Gastrocnemius medialis (tissue), 4 donors: ENCODE data around the gene RAPGEF2. TPM values are rescaled to one million over a fixed set of nuclear protein-coding genes. Genes with fewer than 3 reads are reported as not detected.

Experiments
- ATAC-seq, 2 donors: fragments of 150-250 bp; one replicate each; pipeline ENCODE4 v1.9.1; 2016
- DNase-seq, 2 donors: peaks; one replicate each; pipeline ENCODE4 v3.0.0-alpha.2; 2019
- H3K27ac ChIP-seq, 4 donors: fragments of 200-600 bp; sonication (generic); 1 replicate in 1 of 4; 2 replicates in 3 of 4; pipeline ENCODE4 v1.5.1; 2016 to 2018; ENCODE audit warnings: mild to moderate bottlenecking in 2 of 4, moderate library complexity in 1 of 4
- H3K27me3 ChIP-seq, 3 donors: fragments of 200-600 bp; sonication (generic) in 2 of 3; 1 replicate in 1 of 3; 2 replicates in 2 of 3; pipeline versions ENCODE4 v1.5.1 to v1.6.0; 2016 to 2019; ENCODE audit warnings: mild to moderate bottlenecking in 1 of 3, moderate library complexity in 1 of 3
- H3K36me3 ChIP-seq, 2 donors: fragments of 200-600 bp; sonication (generic) in 1 of 2; one replicate each; pipeline ENCODE4 v1.5.1; 2017 to 2018
- H3K4me1 ChIP-seq, 2 donors: fragments of 200-600 bp; sonication (generic) in 1 of 2; one replicate each; pipeline ENCODE4 v1.5.1; 2016 to 2017; ENCODE audit warnings: mild to moderate bottlenecking in 2 of 2
- H3K4me3 ChIP-seq, 4 donors: fragments of 200-600 bp; sonication (generic) in 3 of 4; 1 replicate in 1 of 4; 2 replicates in 3 of 4; pipeline ENCODE4 v1.5.1; 2016 to 2019; ENCODE audit warnings: mild to moderate bottlenecking in 2 of 4
- H3K9me3 ChIP-seq, 3 donors: fragments of 200-600 bp; sonication (generic) in 2 of 3; 1 replicate in 1 of 3; 2 replicates in 2 of 3; pipeline ENCODE4 v1.5.1; 2016 to 2019
- CTCF ChIP-seq, 5 experiments: fragments of 450-650 bp in 3 of 5; fragments of 200-600 bp in 2 of 5; sonication (generic) in 2 of 5; IDR thresholded peaks in 4 of 5; conservative IDR thresholded peaks in 1 of 5; 1 replicate in 4 of 5; 2 replicates in 1 of 5; pipeline ENCODE4 v1.5.1; 2016 to 2019; ENCODE audit warnings: antibody characterized with exemption in 5 of 5, mild to moderate bottlenecking in 3 of 5, moderate library complexity in 3 of 5
- POLR2A ChIP-seq, 2 donors: fragments of 450-650 bp; IDR thresholded peaks; one replicate each; pipeline ENCODE4 v1.6.1; 2017; ENCODE audit warnings: antibody characterized with exemption in 2 of 2, mild to moderate bottlenecking in 2 of 2, moderate library complexity in 2 of 2
- in situ Hi-C, 4 donors: fragments of 200-750 bp; cut with MboI; loops; one replicate each; pipeline versions ENCODE4 v1.15.0 to v1.8.0; 2017; ENCODE audit warnings: low sequenced_read_pairs in 4 of 4
- intact Hi-C: fragments of 100-400 bp; cut with DNase I; formaldehyde crosslinking; loops from one replicate; pipeline ENCODE4 v1.15.1; 2023; ENCODE audit warnings: low total_unique reads
- total RNA-seq, 4 donors: library from RNA; depleted of rRNA; stranded (reverse); fragments of >200 nt; gene quantifications; one replicate each; pipeline versions ENCODE4 v1.1.0 to v1.2.3, GENCODE V29; 2016

The RAPGEF2 gene
- total RNA-seq, 4 donors from 2014 or later, result 32.9 to 42.3 (median 38.7) TPM

DNA sequence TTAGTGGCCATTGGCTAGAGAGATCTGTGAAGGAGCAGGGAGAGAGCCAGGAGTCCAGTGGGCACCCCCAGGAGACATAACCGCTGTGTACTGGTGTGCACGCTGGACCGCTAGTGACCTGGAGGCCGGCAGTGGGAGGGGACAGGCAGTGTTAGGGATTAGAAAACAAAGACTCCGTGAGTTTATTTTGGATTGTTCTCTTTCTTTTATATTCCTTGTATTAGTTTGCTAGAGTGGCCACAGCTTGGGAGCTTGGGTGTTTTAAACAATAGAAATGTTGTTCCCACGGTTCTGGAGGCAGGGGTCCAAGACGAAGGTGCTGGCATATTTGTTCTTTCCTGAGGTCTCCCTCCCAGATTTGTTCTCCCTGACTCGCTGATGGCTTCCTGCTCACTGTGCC, 266.4 kb downstream of the RAPGEF2 start:
- Histone ChIP-seq H3K9me3 (no peaks in the 10 kb centered on the region), H3K4me3 (no peak overlapping the region), H3K4me1 (no peaks in the 10 kb centered on the region), H3K36me3 (no peaks in the 10 kb centered on the region), H3K27me3 (no peaks in the 10 kb centered on the region), H3K27ac (no peak overlapping the region)
- ATAC-seq (no peak), DNase-seq (no peak)
- no peak for TF ChIP-seq POLR2A (IDR thresholded peaks at IDR 0.05)
- no peak for TF ChIP-seq CTCF (IDR thresholded peaks at IDR 0.05 in 4 of 5, conservative IDR thresholded peaks at IDR 0.05 in 1 of 5)
- in situ Hi-C loops, result no loop called here
- intact Hi-C loops, result no loop called here

DNA sequence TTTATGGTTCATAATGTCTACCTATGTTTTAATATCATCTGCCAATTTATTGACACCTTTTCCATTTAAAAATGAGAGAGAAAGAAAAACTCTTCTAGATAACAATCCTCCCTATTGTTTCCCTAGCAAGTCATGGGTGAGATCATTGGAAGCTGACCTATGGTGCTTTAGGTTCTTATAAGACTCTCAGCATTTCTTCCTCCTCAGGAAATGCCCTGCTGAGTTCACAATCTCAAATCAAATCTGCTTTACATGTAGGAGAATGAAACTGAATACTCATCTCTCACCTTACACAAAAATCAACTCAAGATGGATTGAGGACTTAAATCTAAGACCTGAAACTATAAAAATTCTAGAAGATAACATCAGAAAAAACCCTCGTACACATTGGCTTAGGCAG, 267.4 kb downstream of the RAPGEF2 start:
- intact Hi-C loops (no loop called here), in situ Hi-C loops (no loop called here)
- TF ChIP-seq POLR2A (IDR thresholded peaks at IDR 0.05) (no peak), CTCF (IDR thresholded peaks at IDR 0.05 in 4 of 5, conservative IDR thresholded peaks at IDR 0.05 in 1 of 5) (no peak)
- Histone ChIP-seq H3K4me1 (no peaks in the 10 kb centered on the region), H3K27me3 (no peaks in the 10 kb centered on the region), H3K27ac (no peak overlapping the region), H3K4me3 (no peak overlapping the region), H3K9me3 (no peaks in the 10 kb centered on the region), H3K36me3 (no peaks in the 10 kb centered on the region)
- ATAC-seq (no peak), DNase-seq (no peak)

GRCh38 chr4:159374749-159375530, 272.1 kb downstream of the RAPGEF2 start:
- no peaks in the 10 kb centered on the region for H3K27me3 ChIP-seq
- intact Hi-C loops, result no loop called here
- H3K9me3 ChIP-seq, result no peaks in the 10 kb centered on the region
- H3K4me3 ChIP-seq, result no peak overlapping the region
- H3K27ac ChIP-seq, result no peak overlapping the region
- in situ Hi-C loops, result no loop called here
- ATAC-seq, result no peak
- TF ChIP-seq CTCF (IDR thresholded peaks at IDR 0.05 in 4 of 5, conservative IDR thresholded peaks at IDR 0.05 in 1 of 5) (no peak), POLR2A (IDR thresholded peaks at IDR 0.05) (no peak)
- H3K36me3 ChIP-seq, result no peaks in the 10 kb centered on the region
- no peak for DNase-seq
- no peaks in the 10 kb centered on the region for H3K4me1 ChIP-seq

DNA sequence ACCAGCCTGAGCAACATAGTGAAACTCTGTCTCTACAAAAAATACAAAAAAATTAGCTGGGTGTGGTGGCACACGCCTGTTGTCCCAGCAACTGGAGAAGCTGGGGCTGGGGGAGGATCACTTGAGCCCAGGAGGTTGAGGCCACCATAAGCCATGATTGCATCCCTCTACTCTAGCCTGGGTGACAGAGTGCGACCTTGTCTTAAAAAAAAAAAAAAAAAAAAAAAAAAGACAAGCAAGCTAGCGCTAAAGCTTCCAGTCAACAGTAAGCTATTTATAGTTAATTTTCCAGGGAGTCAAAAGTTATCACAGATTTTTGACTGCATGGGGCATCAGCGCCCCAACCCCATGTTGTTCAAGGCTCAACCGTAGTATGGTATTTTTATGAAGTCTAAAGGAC, 273.4 kb downstream of the RAPGEF2 start:
- Histone ChIP-seq H3K9me3 (no peaks in the 10 kb centered on the region), H3K4me3 (no peak overlapping the region), H3K4me1 (no peaks in the 10 kb centered on the region), H3K36me3 (no peaks in the 10 kb centered on the region), H3K27me3 (no peaks in the 10 kb centered on the region), H3K27ac (no peak overlapping the region)
- intact Hi-C loops, result no loop called here
- ATAC-seq, result no peak
- no peak for DNase-seq
- TF ChIP-seq CTCF (IDR thresholded peaks at IDR 0.05 in 4 of 5, conservative IDR thresholded peaks at IDR 0.05 in 1 of 5) (no peak), POLR2A (IDR thresholded peaks at IDR 0.05) (no peak)
- in situ Hi-C loops, result no loop called here
